ENCODE measurements around the gene PRR12.

The PRR12 gene

GRCh38 chr19:49565261-49565660 lies 25.7 kb upstream of the PRR12 start:
- Histone ChIP-seq H3K79me2 (ENCODE audit: insufficient read depth, low read length) (0 out of 2 replicates have a peak, but pooled peaks cover 3% of the 10 kb centered on the region), H3K27ac (ENCODE audit: low read depth, low read length, poor library complexity, severe bottlenecking) (peak overlapping the region; percentile 29), H3K9ac (ENCODE audit: low read length) (no peak overlapping the region), H3K9me2 (ENCODE audit: low read depth, low read length) (no peaks in the 10 kb centered on the region), H3K36me3 (ENCODE audit: insufficient read depth, low read length) (peaks cover 5% of the 10 kb centered on the region), H3K9me3 (ENCODE audit: low read length) (no peaks in the 10 kb centered on the region), H3K4me3 (ENCODE audit: low read depth, low read length, poor library complexity, severe bottlenecking) (no peak overlapping the region), H2AFZ (ENCODE audit: low read length) (no peak overlapping the region), H4K20me1 (ENCODE audit: insufficient read depth, low read length) (no peaks in the 10 kb centered on the region), H3F3A (ENCODE audit: insufficient read depth, low read length) (no peaks in the 10 kb centered on the region), H3K27me3 (ENCODE audit: insufficient read depth, low read length) (no peaks in the 10 kb centered on the region), H3K4me2 (ENCODE audit: low read length) (no peak overlapping the region), H3K4me1 (ENCODE audit: insufficient read depth, low read length, severe bottlenecking) (peaks cover 36% of the 10 kb centered on the region)
- TF ChIP-seq CTCF (IDR thresholded peaks at IDR 0.05; ENCODE audit: low read length) (no peak), EZH2 (IDR thresholded peaks at IDR 0.05; ENCODE audit: borderline replicate concordance, low read length) (no peak)

GRCh38 chr19:49566302-49566701 lies 24.7 kb upstream of the PRR12 start:
- Histone ChIP-seq H3K27ac (ENCODE audit: low read depth, low read length, poor library complexity, severe bottlenecking) (no peak overlapping the region), H4K20me1 (ENCODE audit: insufficient read depth, low read length) (no peaks in the 10 kb centered on the region), H3K4me3 (ENCODE audit: low read depth, low read length, poor library complexity, severe bottlenecking) (no peak overlapping the region), H3K4me1 (ENCODE audit: insufficient read depth, low read length, severe bottlenecking) (peaks cover 41% of the 10 kb centered on the region), H3K36me3 (ENCODE audit: insufficient read depth, low read length) (peaks cover 5% of the 10 kb centered on the region; the same call in 1 of the 2 replicates), H3F3A (ENCODE audit: insufficient read depth, low read length) (no peaks in the 10 kb centered on the region), H3K9ac (ENCODE audit: low read length) (no peak overlapping the region), H2AFZ (ENCODE audit: low read length) (no peak overlapping the region), H3K9me2 (ENCODE audit: low read depth, low read length) (no peaks in the 10 kb centered on the region), H3K79me2 (ENCODE audit: insufficient read depth, low read length) (0 out of 2 replicates have a peak, but pooled peaks cover 3% of the 10 kb centered on the region), H3K4me2 (ENCODE audit: low read length) (no peak overlapping the region), H3K27me3 (ENCODE audit: insufficient read depth, low read length) (no peaks in the 10 kb centered on the region), H3K9me3 (ENCODE audit: low read length) (no peaks in the 10 kb centered on the region)
- TF ChIP-seq CTCF (IDR thresholded peaks at IDR 0.05; ENCODE audit: low read length) (no peak), EZH2 (IDR thresholded peaks at IDR 0.05; ENCODE audit: borderline replicate concordance, low read length) (no peak)

- H3K36me3 ChIP-seq (ENCODE audit: insufficient read depth, low read length) = peaks cover 5% of the 10 kb centered on the region; the same call in 1 of the 2 replicates
- H3K4me3 ChIP-seq (ENCODE audit: low read depth, low read length, poor library complexity, severe bottlenecking) = no peak overlapping the region
- H3K27me3 ChIP-seq (ENCODE audit: insufficient read depth, low read length) = no peaks in the 10 kb centered on the region
- no peak overlapping the region for H3K9ac ChIP-seq (ENCODE audit: low read length)
- H3F3A ChIP-seq (ENCODE audit: insufficient read depth, low read length) = 0 out of 2 replicates have a peak, but pooled peaks cover 2% of the 10 kb centered on the region
- no peaks in the 10 kb centered on the region for H4K20me1 ChIP-seq (ENCODE audit: insufficient read depth, low read length)
- H2AFZ ChIP-seq (ENCODE audit: low read length) = no peak overlapping the region
- 0 out of 2 replicates have a peak, but pooled peaks cover 3% of the 10 kb centered on the region for H3K79me2 ChIP-seq (ENCODE audit: insufficient read depth, low read length)
- no peaks in the 10 kb centered on the region for H3K9me2 ChIP-seq (ENCODE audit: low read depth, low read length)
- H3K4me2 ChIP-seq (ENCODE audit: low read length) = peak overlapping the region; percentile 49; the same call in 1 of the 2 replicates
- peak overlapping the region; percentile 87 for H3K27ac ChIP-seq (ENCODE audit: low read depth, low read length, poor library complexity, severe bottlenecking)
- peaks cover 43% of the 10 kb centered on the region for H3K4me1 ChIP-seq (ENCODE audit: insufficient read depth, low read length, severe bottlenecking)
- no peak for TF ChIP-seq EZH2 (IDR thresholded peaks at IDR 0.05; ENCODE audit: borderline replicate concordance, low read length)
- TF ChIP-seq CTCF (IDR thresholded peaks at IDR 0.05; ENCODE audit: low read length) = no peak
- no peaks in the 10 kb centered on the region for H3K9me3 ChIP-seq (ENCODE audit: low read length)
These were observed 23.0 kb upstream of the PRR12 start for GRCh38 chr19:49567861-49568441.
